Mammary epithelial cell (primary cell): ENCODE data around the gene CYP2A7.
"Not testable (repeated sequence)": the region's sequence is repeated elsewhere in the genome, so short reads cannot be mapped to it uniquely, and the experiment has no call there.

Source experiments
- CTCF ChIP-seq, 2 donors: IDR thresholded peaks in 1 of 2; conservative IDR thresholded peaks in 1 of 2; 2 replicates each; pipeline ENCODE4 v1.5.1; 2011 to 2012; ENCODE audit warnings: inconsistent platforms in 2 of 2, low read length in 2 of 2, mild to moderate bottlenecking in 2 of 2, control low read depth in 1 of 2, low read depth in 1 of 2; ENCODE audit not compliant: insufficient read depth in 1 of 2; ENCODE audit errors: extremely low read depth in 1 of 2
- EZH2 ChIP-seq: IDR thresholded peaks from 2 replicates; pipeline ENCODE4 v1.6.1; 2012; ENCODE audit warnings: low read length, inconsistent platforms, borderline replicate concordance

DNA sequence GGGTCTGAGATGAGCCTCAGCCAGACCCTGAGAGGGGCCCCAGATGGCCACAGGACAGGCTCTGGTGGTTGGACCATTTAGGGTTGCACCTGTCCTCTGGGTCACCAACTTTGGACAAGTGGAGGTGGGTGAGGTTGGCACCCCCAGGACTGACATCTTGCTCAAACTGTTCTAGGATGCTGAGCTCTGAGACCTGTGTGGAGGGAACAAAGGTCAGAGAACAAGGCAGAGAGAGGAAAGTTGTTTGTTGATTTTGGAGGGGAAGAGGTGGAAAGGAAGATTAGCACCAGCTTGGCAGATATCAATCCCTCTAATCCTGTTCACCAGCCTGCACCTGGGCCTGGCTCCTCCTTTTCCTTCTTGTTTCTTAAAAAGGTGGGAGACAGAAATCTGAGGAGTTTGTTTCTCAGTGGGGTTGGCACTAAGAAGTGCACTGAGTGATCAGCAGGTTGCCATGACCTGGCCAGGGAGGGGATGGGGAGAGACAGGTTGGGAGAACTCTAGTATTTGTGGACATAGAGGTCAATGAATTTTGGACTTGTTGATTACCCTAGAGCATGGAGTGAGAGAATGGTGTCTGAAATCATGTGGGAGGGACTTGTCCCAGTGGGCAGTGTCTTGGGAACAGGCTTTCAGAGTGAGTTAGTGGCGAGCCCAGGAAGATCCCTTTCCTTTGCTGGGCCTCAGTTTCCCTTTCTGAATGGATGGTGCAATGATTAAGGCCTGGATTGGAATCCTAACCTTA is 2.3 kb upstream of the CYP2A7 start:
- not testable (repeated sequence) for TF ChIP-seq CTCF (conservative IDR thresholded peaks at IDR 0.05 in 1 of 2, IDR thresholded peaks at IDR 0.05 in 1 of 2; ENCODE audit: extremely low read depth in 1 of 2, insufficient read depth in 1 of 2, low read depth in 1 of 2, low read length in 2 of 2); EZH2
